ENCODE measurements around the gene GJA9. TPM values are rescaled to one million over a fixed set of nuclear protein-coding genes. Genes with fewer than 3 reads are reported as not detected.

Gene GJA9
- total RNA-seq, 6 experiments from 2014 or later = not detected

GRCh38 chr1:38867208-38867607 is 14.2 kb downstream of the GJA9 start:
- no peak for DNase-seq
- peaks cover 11% of the 10 kb centered on the region for H3K4me1 Mint-ChIP-seq (ENCODE audit: low read depth)
- no peak for TF ChIP-seq CTCF (IDR thresholded peaks at IDR 0.05)
- no peak overlapping the region for H3K27ac Mint-ChIP-seq
- peaks cover 4% of the 10 kb centered on the region; the same call in 1 of the 2 replicates for H3K36me3 Mint-ChIP-seq (ENCODE audit: low read depth)
- no peaks in the 10 kb centered on the region for H3K9me3 Mint-ChIP-seq
- no peak overlapping the region for H3K4me3 Mint-ChIP-seq
- no peaks in the 10 kb centered on the region for H3K27me3 Mint-ChIP-seq (ENCODE audit: insufficient read depth)

DNA sequence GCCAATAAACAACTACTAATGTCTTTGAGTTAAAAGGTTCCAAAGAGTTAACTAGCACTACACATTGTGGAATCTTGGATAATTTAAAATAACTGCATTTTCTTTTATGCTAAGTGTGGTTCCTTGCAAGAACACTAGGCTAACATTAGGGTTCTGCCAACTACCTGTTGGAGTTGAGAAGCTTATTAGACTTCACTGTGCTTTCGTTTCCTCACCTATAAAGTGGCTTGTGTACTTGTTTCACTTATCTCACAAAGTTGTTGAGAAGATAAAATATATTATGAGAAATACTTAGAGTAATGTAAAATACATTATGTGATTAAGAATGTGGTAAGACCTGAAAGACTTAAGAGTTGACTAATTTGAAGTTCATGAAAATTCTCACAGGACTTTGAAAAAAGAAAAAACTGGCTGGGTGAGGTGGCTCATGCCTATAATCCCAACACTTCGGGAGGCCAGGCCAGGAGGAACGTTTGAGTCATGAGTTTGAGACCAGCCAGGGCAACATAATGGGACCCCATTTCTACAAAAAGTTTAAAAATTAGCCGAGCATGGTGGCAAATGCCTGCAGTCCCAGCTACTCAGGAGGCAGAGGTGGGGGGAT is 16.2 kb downstream of the GJA9 start:
- DNase-seq = no peak
- Mint-ChIP-seq H3K4me3 (no peak overlapping the region), H3K36me3 (ENCODE audit: low read depth) (peaks cover 4% of the 10 kb centered on the region; the same call in 1 of the 2 replicates), H3K9me3 (no peaks in the 10 kb centered on the region), H3K27ac (no peak overlapping the region), H3K27me3 (ENCODE audit: insufficient read depth) (no peaks in the 10 kb centered on the region), H3K4me1 (ENCODE audit: low read depth) (peaks cover 20% of the 10 kb centered on the region)
- TF ChIP-seq CTCF (IDR thresholded peaks at IDR 0.05) = no peak

DNA sequence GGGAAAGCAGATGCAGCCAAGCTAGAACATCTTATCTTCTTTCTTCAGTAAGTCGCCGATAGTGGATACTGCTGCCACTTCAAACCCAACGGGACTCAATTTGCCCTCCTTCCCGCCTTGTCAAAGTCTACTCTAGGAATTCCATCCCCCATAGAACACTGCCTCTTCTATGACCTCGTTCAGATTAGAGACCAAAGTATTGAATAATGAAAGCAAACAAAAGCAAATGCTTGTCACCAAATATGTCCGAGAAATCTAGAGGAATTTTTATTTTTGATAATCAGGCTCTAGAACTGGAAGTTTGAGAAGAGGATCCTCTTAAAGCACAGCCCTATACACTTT is 21.0 kb downstream of the GJA9 start:
- H3K27ac Mint-ChIP-seq = peak overlapping the region; percentile 80
- no peaks in the 10 kb centered on the region for H3K27me3 Mint-ChIP-seq (ENCODE audit: insufficient read depth)
- no peak for TF ChIP-seq CTCF (IDR thresholded peaks at IDR 0.05)
- H3K9me3 Mint-ChIP-seq = no peaks in the 10 kb centered on the region
- DNase-seq = no peak
- peaks cover 2% of the 10 kb centered on the region; the same call in 1 of the 2 replicates for H3K36me3 Mint-ChIP-seq (ENCODE audit: low read depth)
- H3K4me3 Mint-ChIP-seq = peak overlapping the region; percentile 97
- H3K4me1 Mint-ChIP-seq (ENCODE audit: low read depth) = peaks cover 26% of the 10 kb centered on the region

- peak within 1 kb of the TSS; percentile 97 for H3K4me3 Mint-ChIP-seq
- H3K27ac Mint-ChIP-seq = peak within 1 kb of the TSS; percentile 86
- peak; percentile 98 for DNase-seq
- no peaks in the 10 kb centered on the region for H3K27me3 Mint-ChIP-seq (ENCODE audit: insufficient read depth)
- H3K4me1 Mint-ChIP-seq (ENCODE audit: low read depth) = peaks cover 26% of the 10 kb centered on the region
- H3K9me3 Mint-ChIP-seq = no peaks in the 10 kb centered on the region
- peaks cover 7% of the 10 kb centered on the region; the same call in 1 of the 2 replicates for H3K36me3 Mint-ChIP-seq (ENCODE audit: low read depth)
- no peak for TF ChIP-seq CTCF (IDR thresholded peaks at IDR 0.05)
Measured at GRCh38 chr1:38859561-38860453, 21.6 kb downstream of the GJA9 start, which contains the start of gene RRAGC. Gene RRAGC (minus strand): TSS chr1:38859772. CDS start chr1:38859646, 126 bp downstream.

DNA sequence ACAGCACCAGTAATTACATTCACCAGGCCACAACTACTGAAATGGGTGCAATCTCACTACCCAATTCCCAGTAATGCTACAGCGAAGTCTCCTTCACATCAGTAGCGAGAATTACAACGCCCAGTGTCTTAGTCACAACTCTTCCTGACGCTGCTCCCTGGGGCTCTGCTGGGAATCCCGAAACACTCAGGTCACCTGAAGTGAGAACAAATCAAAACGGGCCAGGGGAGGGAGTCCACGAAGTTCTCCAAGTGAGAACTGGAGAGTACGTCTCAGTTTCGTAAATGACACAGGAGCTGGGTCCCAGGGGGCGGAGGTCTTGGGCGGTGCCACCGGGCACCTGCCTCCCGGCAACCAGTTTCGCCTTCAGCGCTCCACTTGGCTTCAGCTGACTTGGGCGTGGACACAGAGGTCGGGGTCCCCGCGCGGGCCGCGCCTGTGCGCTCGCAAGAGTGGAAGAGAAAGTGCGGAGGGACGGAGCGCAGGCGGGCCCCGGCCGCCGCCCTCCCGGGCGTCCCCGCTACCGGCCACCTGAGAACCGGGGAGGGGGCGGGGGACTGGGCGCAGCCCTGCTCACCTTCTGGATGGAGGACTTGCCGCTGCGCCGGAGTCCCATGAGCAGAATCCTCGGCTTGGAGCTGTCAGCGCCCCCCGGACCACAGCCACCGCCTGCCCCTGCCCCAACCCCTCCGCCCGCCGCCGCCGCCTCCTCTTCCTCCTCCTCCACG is 22.4 kb downstream of the GJA9 start:
- TF ChIP-seq CTCF (IDR thresholded peaks at IDR 0.05) = no peak
- no peaks in the 10 kb centered on the region for H3K27me3 Mint-ChIP-seq (ENCODE audit: insufficient read depth)
- H3K9me3 Mint-ChIP-seq = no peaks in the 10 kb centered on the region
- peak; percentile 64 for DNase-seq
- H3K4me3 Mint-ChIP-seq = peak overlapping the region; percentile 97
- H3K4me1 Mint-ChIP-seq (ENCODE audit: low read depth) = peaks cover 26% of the 10 kb centered on the region
- peak overlapping the region; percentile 86 for H3K27ac Mint-ChIP-seq
- peaks cover 7% of the 10 kb centered on the region; the same call in 1 of the 2 replicates for H3K36me3 Mint-ChIP-seq (ENCODE audit: low read depth)

Measured in HFFc6 (cell line).